Astrocyte of the spinal cord (primary cell): ENCODE measurements around the gene RALGPS1.

Experiments
- DNase-seq: peaks from one replicate; pipeline ENCODE4 v3.0.0; 2011; ENCODE audit warnings: low read depth, low spot score
- H3K4me3 ChIP-seq: 2 replicates; pipeline ENCODE4 v1.5.1; 2011; ENCODE audit warnings: low read depth, mild to moderate bottlenecking, low read length, moderate library complexity
- in situ Hi-C: cut with HindIII; loops from 2 replicates; pipeline ENCODE4 v1.10.0; 2017; ENCODE audit warnings: low sequenced_read_pairs
- TF ChIP-seq, protein P1 (sequence below): IDR thresholded peaks from 2 replicates; pipeline ENCODE4 v1.5.1; 2012; ENCODE audit warnings: low read depth, mild to moderate bottlenecking, low read length, inconsistent platforms

Gene RALGPS1

DNA sequence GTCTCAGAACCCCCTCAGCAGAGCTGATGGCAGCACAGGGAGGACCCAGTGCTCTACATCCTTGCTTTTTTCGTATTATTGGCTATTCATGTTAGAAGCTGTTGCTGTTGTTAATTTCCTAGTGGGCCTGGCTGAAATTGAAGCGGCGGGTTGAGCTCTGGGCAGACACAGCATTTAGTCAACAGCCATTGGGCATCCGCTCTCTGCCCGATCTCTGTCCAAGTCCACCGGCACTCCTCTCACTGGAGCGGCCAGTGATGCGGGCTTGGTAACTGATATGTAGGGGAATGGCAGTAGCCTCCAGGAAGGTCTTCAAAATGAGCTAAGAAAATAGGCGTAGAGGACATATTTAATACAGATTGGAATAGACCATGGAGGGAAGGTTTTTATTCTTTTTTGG is 348.7 kb downstream of the RALGPS1 start:
- TF ChIP-seq, protein P1, sequence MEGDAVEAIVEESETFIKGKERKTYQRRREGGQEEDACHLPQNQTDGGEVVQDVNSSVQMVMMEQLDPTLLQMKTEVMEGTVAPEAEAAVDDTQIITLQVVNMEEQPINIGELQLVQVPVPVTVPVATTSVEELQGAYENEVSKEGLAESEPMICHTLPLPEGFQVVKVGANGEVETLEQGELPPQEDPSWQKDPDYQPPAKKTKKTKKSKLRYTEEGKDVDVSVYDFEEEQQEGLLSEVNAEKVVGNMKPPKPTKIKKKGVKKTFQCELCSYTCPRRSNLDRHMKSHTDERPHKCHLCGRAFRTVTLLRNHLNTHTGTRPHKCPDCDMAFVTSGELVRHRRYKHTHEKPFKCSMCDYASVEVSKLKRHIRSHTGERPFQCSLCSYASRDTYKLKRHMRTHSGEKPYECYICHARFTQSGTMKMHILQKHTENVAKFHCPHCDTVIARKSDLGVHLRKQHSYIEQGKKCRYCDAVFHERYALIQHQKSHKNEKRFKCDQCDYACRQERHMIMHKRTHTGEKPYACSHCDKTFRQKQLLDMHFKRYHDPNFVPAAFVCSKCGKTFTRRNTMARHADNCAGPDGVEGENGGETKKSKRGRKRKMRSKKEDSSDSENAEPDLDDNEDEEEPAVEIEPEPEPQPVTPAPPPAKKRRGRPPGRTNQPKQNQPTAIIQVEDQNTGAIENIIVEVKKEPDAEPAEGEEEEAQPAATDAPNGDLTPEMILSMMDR, result no peak
- in situ Hi-C loops, result no loop called here
- no peak overlapping the region for H3K4me3 ChIP-seq
- no peak for DNase-seq

DNA sequence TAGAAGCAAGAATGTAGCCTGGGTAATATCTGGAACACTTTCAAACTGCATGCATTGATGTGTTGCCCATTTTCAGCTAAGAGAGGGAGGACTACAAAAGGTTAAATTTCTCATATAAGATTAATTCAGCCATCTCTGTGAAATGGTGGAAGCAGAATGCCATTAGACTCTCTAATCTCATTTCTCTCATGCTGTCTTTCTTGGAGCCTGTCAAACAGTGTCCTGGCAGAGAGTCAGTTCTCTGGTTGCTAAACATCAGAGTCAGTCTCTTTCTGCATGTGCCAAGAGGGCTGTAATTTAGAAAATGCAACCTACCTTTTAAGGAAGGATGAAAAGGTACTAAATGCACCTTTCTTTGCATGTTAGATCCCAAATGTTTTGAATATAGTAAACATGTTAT is 349.1 kb downstream of the RALGPS1 start:
- no peak overlapping the region for H3K4me3 ChIP-seq
- TF ChIP-seq, protein P1, result no peak
- no peak for DNase-seq
- in situ Hi-C loops, result no loop called here

DNA sequence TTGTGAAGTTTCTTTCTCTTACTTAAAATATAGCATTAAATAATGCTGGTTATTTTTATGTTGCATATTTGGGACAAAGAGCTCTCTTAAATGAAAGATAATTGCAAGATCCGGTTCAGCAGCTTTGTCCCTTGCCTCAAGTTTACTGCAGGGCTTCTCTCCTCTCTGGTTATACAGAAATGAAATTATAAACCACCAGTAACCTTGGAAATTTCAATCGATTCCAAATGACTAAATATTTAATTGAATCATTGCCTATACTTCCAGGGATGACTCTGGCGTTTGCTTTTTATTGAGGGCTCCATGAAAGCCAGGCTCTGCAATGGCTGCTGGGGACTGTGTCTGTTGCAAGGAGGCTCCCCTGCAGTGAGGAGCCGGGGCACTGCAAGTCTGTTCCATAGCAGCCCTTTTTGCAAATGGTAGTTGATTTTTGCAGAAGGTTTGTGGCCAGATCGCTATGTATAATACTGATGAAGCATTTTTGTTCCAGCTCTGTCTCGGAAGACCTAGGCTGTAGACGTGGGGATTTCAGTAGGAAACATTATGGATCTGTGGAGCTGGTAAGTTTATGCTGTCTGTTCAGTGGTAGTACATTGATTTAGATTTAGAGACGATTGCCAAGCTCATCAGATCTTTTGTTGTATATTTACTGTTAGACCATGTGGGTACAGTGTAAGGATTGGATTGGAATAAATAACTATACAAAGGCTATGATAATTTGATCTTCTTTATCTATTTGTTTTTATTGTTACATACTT is 350.1 kb downstream of the RALGPS1 start, which contains the start of gene GARNL3:
Gene GARNL3 (plus strand): TSS at position 313 of the 758 bp plus-strand sequence. CDS start 104 bp downstream, at position 417.
- TF ChIP-seq, protein P1, result no peak
- no peak for DNase-seq
- no peak within 1 kb of the TSS for H3K4me3 ChIP-seq
- in situ Hi-C loops, result no loop called here

DNA sequence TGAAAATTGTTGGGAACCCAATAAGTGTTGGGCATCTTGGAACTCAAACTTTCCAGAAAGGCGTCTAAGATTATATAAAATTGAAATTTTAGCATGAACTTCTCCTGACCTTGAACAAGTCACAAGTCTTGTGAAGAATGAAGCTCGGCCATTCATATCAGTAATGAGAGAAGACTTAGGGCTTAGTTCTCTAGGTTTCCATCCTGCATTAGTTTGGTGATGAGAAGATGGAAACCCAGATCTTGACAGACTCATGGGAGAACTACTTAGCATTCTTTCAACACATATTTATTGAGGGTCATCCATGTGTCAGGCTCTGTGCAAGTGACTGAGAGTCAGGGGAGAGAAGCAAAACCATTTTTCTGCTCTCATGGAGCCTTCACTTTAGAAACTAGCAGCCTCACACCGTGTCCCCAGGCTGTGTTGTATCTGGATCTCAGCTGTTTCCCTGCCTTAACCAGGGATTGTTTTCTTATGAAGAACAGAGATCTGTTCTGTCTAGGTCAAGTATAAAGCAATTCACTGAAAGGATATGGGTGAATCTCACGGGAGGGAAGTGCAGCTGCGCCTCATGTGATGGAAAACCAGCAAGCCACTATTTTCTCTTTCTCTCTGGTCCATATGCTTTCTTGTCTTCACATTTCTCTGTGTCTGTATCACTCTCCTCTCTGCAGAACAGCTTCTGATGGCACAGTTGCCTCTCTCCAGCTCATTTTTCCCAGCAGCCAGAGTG is 353.4 kb downstream of the RALGPS1 start:
- H3K4me3 ChIP-seq, result no peak overlapping the region
- TF ChIP-seq, protein P1, result no peak
- no peak for DNase-seq
- in situ Hi-C loops, result no loop called here

DNA sequence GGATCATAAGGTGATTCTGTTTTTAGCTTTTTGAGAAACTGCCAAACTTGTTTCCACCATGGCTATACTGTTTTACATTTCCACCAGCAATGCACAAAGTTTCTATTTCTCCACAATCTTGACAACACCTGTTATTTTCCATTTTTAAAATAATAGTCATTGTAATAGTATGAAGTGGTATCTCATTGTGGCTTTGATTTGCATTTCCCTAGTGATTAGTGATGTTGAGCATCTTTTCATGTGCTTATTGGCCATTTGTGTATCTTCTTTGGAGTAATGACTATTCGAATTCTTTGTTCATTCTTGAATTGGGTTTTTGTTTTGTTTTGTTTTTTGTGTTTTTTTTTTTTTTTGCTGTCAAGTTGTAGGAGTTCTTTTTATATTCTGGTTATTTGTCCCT is 354.9 kb downstream of the RALGPS1 start:
- H3K4me3 ChIP-seq, result no peak overlapping the region
- in situ Hi-C loops, result no loop called here
- no peak for DNase-seq
- TF ChIP-seq, protein P1, result no peak
